ENCODE results near the gene CREBZF.

- no peak for TF ChIP-seq CTCF (IDR thresholded peaks at IDR 0.05)
- no peak for TF ChIP-seq ZFX (IDR thresholded peaks at IDR 0.05; ENCODE audit: borderline replicate concordance)
Observed at GRCh38 chr11:85652786-85653447, 12.0 kb downstream of the CREBZF start.
